H9 (cell line): Measurements from ENCODE around the gene ZNF667. TPM values are rescaled to one million over a fixed set of nuclear protein-coding genes. Genes with fewer than 3 reads are reported as not detected.

Experiments used
- DNase-seq: peaks from one replicate; pipeline ENCODE4 v3.0.0-alpha.2; 2017
- H2AFZ ChIP-seq: one replicate; pipeline ENCODE4 v1.6.1; 2013; ENCODE audit warnings: mild to moderate bottlenecking, low read length, control low read depth, moderate library complexity
- H2AK5ac ChIP-seq: 2 replicates; pipeline ENCODE4 v1.6.1; 2013; ENCODE audit warnings: low read length, control low read depth, mixed read lengths; ENCODE audit not compliant: insufficient read length
- H2BK120ac ChIP-seq: one replicate; pipeline ENCODE4 v1.6.1; 2013; ENCODE audit warnings: low read depth, mild to moderate bottlenecking, low read length, control low read depth, inconsistent platforms; ENCODE audit not compliant: poor library complexity, severe bottlenecking
- H2BK12ac ChIP-seq: 2 replicates; pipeline ENCODE4 v1.6.1; 2013; ENCODE audit warnings: low read length, control low read depth, mixed read lengths, low read depth; ENCODE audit not compliant: insufficient read length
- H2BK15ac ChIP-seq: 2 replicates; pipeline ENCODE4 v1.6.1; 2013; ENCODE audit warnings: low read depth, low read length, control low read depth
- H2BK20ac ChIP-seq: one replicate; pipeline ENCODE4 v1.6.1; 2013; ENCODE audit warnings: low read depth, mild to moderate bottlenecking, low read length, control low read depth, inconsistent platforms; ENCODE audit not compliant: poor library complexity, severe bottlenecking
- H2BK5ac ChIP-seq: 2 replicates; pipeline ENCODE4 v1.6.1; 2013; ENCODE audit warnings: low read length, control low read depth, mixed read lengths; ENCODE audit not compliant: insufficient read length
- H3K14ac ChIP-seq: 2 replicates; pipeline ENCODE4 v1.6.1; 2013; ENCODE audit warnings: low read length, control low read depth; ENCODE audit not compliant: insufficient read depth
- H3K18ac ChIP-seq: 2 replicates; pipeline ENCODE4 v1.6.1; 2013; ENCODE audit warnings: low read depth, mild to moderate bottlenecking, mixed read lengths, low read length, control low read depth; ENCODE audit not compliant: insufficient read length
- H3K23ac ChIP-seq: 2 replicates; pipeline ENCODE4 v1.6.1; 2013; ENCODE audit warnings: low read length, control low read depth, mixed read lengths, low read depth; ENCODE audit not compliant: insufficient read length
- H3K23me2 ChIP-seq: 2 replicates; pipeline ENCODE4 v1.6.1; 2013; ENCODE audit warnings: low read depth, mild to moderate bottlenecking, mixed read lengths, low read length, control low read depth; ENCODE audit not compliant: insufficient read length, poor library complexity, severe bottlenecking
- H3K27ac ChIP-seq: 2 replicates; pipeline ENCODE4 v1.5.1; 2013; ENCODE audit warnings: low read length, control low read depth, mixed read lengths, low read depth; ENCODE audit not compliant: insufficient read length
- H3K27me3 ChIP-seq: 2 replicates; pipeline ENCODE4 v1.6.1; 2013; ENCODE audit warnings: low read length, control low read depth, inconsistent platforms; ENCODE audit not compliant: insufficient read depth
- H3K4ac ChIP-seq: 2 replicates; pipeline ENCODE4 v1.6.1; 2013; ENCODE audit warnings: low read depth, mild to moderate bottlenecking, control low read depth, inconsistent platforms, low read length, moderate library complexity
- H3K4me1 ChIP-seq: 2 replicates; pipeline ENCODE4 v1.6.1; 2013; ENCODE audit warnings: low read length, control low read depth, inconsistent platforms; ENCODE audit not compliant: insufficient read depth
- H3K4me2 ChIP-seq: 2 replicates; pipeline ENCODE4 v1.6.1; 2013; ENCODE audit warnings: low read length, control low read depth, mixed read lengths; ENCODE audit not compliant: insufficient read length, insufficient read depth
- H3K56ac ChIP-seq: 2 replicates; pipeline ENCODE4 v1.6.1; 2013; ENCODE audit warnings: low read depth, mild to moderate bottlenecking, mixed read lengths, low read length, control low read depth; ENCODE audit not compliant: insufficient read length
- H3K79me1 ChIP-seq: 2 replicates; pipeline ENCODE4 v1.6.1; 2013; ENCODE audit warnings: low read depth, mild to moderate bottlenecking, moderate library complexity, low read length, control low read depth, inconsistent platforms; ENCODE audit not compliant: insufficient read depth, poor library complexity, severe bottlenecking
- H3K79me2 ChIP-seq: 2 replicates; pipeline ENCODE4 v1.6.1; 2013; ENCODE audit warnings: low read length, control low read depth, inconsistent platforms; ENCODE audit not compliant: insufficient read depth
- H3K9ac ChIP-seq: 2 replicates; pipeline ENCODE4 v1.6.1; 2013; ENCODE audit warnings: low read length, control low read depth, mixed read lengths; ENCODE audit not compliant: insufficient read length; ENCODE audit errors: extremely low read depth
- H3K9me3 ChIP-seq: one replicate; pipeline ENCODE4 v1.6.1; 2013; ENCODE audit warnings: low read depth, low read length, inconsistent platforms; ENCODE audit not compliant: control insufficient read depth
- H3T11ph ChIP-seq: one replicate; pipeline ENCODE4 v1.6.1; 2013; ENCODE audit warnings: mild to moderate bottlenecking, low read length, control low read depth, inconsistent platforms
- H4K20me1 ChIP-seq: one replicate; pipeline ENCODE4 v1.6.1; 2013; ENCODE audit not compliant: control insufficient read depth, insufficient read length, insufficient read depth
- H4K5ac ChIP-seq: 2 replicates; pipeline ENCODE4 v1.6.1; 2013; ENCODE audit warnings: low read depth, mild to moderate bottlenecking, mixed read lengths, low read length, control low read depth; ENCODE audit not compliant: insufficient read length
- H4K8ac ChIP-seq: replicated peaks from 2 replicates; pipeline ENCODE4 v1.6.1; 2013; ENCODE audit warnings: low read length, control low read depth, mixed read lengths, low read depth; ENCODE audit not compliant: insufficient read length
- H4K91ac ChIP-seq: 2 replicates; pipeline ENCODE4 v1.6.1; 2013; ENCODE audit warnings: low read depth, mild to moderate bottlenecking, moderate library complexity, mixed read lengths, low read length, control low read depth; ENCODE audit not compliant: insufficient read length
- H3K27ac Mint-ChIP-seq, 3 experiments: 2 replicates in 2 of 3; 3 replicates in 1 of 3; pipeline ENCODE4 v1.8.0; 2020 to 2021; ENCODE audit warnings: mixed read lengths in 3 of 3, mild to moderate bottlenecking in 1 of 3, moderate library complexity in 1 of 3
- H3K27me3 Mint-ChIP-seq: 2 replicates; pipeline ENCODE4 v1.8.0; 2021; ENCODE audit warnings: low read depth, mild to moderate bottlenecking, moderate library complexity, mixed read lengths
- H3K36me3 Mint-ChIP-seq, 3 experiments: 2 replicates in 2 of 3; 3 replicates in 1 of 3; pipeline ENCODE4 v1.8.0; 2020 to 2021; ENCODE audit warnings: low read depth in 3 of 3, mixed read lengths in 3 of 3; ENCODE audit not compliant: insufficient read depth in 1 of 3
- H3K4me1 Mint-ChIP-seq, 2 experiments: 2 replicates each; pipeline ENCODE4 v1.8.0; 2020; ENCODE audit warnings: mixed read lengths in 2 of 2
- H3K4me3 Mint-ChIP-seq, 2 experiments: 2 replicates in 1 of 2; 3 replicates in 1 of 2; pipeline ENCODE4 v1.8.0; 2020 to 2021; ENCODE audit warnings: mild to moderate bottlenecking in 2 of 2, mixed read lengths in 2 of 2, moderate library complexity in 1 of 2
- H3K9me3 Mint-ChIP-seq, 2 experiments: 2 replicates in 1 of 2; 3 replicates in 1 of 2; pipeline ENCODE4 v1.8.0; 2020; ENCODE audit warnings: mild to moderate bottlenecking in 2 of 2, mixed read lengths in 2 of 2, moderate library complexity in 1 of 2
- WGBS: extraction: QIAGEN DNeasy Blood & Tissue Kit; methylation state at CpG from one replicate; pipeline ENCODE4 v1.1.7; 2013; ENCODE audit warnings: missing lambda C conversion rate, low lambda C conversion rate, mixed read lengths; ENCODE audit not compliant: insufficient read length; ENCODE audit errors: extremely low coverage; 5-methylcytosine and 5-hydroxymethylcytosine counted together
- total RNA-seq: library from RNA; stranded (reverse); gene quantifications from 2 replicates; pipeline ENCODE4 v1.2.1, GENCODE V29; 2021
- TF ChIP-seq, protein P1 (sequence below): fragments of 200-600 bp; sonication (generic); conservative IDR thresholded peaks from 3 replicates; pipeline ENCODE4 v1.8.0; 2021; ENCODE audit warnings: antibody characterized with exemption, mild to moderate bottlenecking

ZNF667 gene
- total RNA-seq, 1 experiment from 2014 or later: not detected

DNA sequence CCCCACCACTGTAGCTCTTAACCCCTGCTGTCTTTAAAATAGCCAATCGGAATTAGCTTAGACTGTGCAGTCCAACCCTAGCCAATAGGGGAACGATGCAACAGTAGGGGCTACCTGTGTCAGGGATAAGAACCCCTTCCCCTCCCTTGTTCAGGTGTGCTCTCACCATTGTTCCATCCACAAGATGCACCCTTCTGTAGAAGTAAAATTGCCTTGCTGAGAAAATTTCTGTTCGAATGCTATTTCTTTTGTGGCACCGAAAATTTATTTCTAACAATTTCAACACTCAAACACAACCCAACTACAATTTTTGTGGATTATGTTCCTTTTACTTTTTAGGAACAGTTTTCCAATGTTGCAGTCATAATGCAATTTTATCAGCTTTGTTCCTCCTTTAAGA, 76.7 kb downstream of the ZNF667 start:
- H4K5ac ChIP-seq: no peak overlapping the region
- DNase-seq: no peak
- peaks cover 3% of the 10 kb centered on the region for H3K9me3 ChIP-seq
- H3K23ac ChIP-seq: no peak overlapping the region
- no peak overlapping the region for H3K56ac ChIP-seq
- H3K79me1 ChIP-seq: no peaks in the 10 kb centered on the region
- no CpG with 5 or more reads among the region's 4 CpGs for WGBS
- no peaks in the 10 kb centered on the region for H4K20me1 ChIP-seq
- H3K9me3 Mint-ChIP-seq: peaks cover 50 to 76% of the 10 kb centered on the region in 2 experiments
- H2BK12ac ChIP-seq: no peak overlapping the region
- peaks cover 57 to 62% (median 58%) of the 10 kb centered on the region in 3 experiments for H3K36me3 Mint-ChIP-seq
- H3K27me3 Mint-ChIP-seq: peaks cover 5% of the 10 kb centered on the region
- TF ChIP-seq, protein P1, sequence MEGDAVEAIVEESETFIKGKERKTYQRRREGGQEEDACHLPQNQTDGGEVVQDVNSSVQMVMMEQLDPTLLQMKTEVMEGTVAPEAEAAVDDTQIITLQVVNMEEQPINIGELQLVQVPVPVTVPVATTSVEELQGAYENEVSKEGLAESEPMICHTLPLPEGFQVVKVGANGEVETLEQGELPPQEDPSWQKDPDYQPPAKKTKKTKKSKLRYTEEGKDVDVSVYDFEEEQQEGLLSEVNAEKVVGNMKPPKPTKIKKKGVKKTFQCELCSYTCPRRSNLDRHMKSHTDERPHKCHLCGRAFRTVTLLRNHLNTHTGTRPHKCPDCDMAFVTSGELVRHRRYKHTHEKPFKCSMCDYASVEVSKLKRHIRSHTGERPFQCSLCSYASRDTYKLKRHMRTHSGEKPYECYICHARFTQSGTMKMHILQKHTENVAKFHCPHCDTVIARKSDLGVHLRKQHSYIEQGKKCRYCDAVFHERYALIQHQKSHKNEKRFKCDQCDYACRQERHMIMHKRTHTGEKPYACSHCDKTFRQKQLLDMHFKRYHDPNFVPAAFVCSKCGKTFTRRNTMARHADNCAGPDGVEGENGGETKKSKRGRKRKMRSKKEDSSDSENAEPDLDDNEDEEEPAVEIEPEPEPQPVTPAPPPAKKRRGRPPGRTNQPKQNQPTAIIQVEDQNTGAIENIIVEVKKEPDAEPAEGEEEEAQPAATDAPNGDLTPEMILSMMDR: no peak
- H3K14ac ChIP-seq: no peak overlapping the region
- no peak overlapping the region for H4K8ac ChIP-seq
- no peak overlapping the region for H3K4me3 Mint-ChIP-seq
- no peak overlapping the region for H2AK5ac ChIP-seq
- H3K4ac ChIP-seq: no peak overlapping the region
- no peak overlapping the region for H3K18ac ChIP-seq
- peaks cover 6% of the 10 kb centered on the region for H3K23me2 ChIP-seq
- H2BK20ac ChIP-seq: no peak overlapping the region
- peaks cover 11 to 14% of the 10 kb centered on the region in 2 experiments for H3K4me1 Mint-ChIP-seq
- no peak overlapping the region for H3K27ac ChIP-seq
- no peak overlapping the region for H3K4me2 ChIP-seq
- no peaks in the 10 kb centered on the region for H3K27me3 ChIP-seq
- peaks cover 6% of the 10 kb centered on the region; the same call in 1 of the 2 replicates for H3K4me1 ChIP-seq
- H3K27ac Mint-ChIP-seq: no peak overlapping the region
- no peak overlapping the region for H4K91ac ChIP-seq
- H3K9ac ChIP-seq: no peak overlapping the region
- H2BK120ac ChIP-seq: no peak overlapping the region
- no peaks in the 10 kb centered on the region; the same call in 1 of the 2 replicates for H3K79me2 ChIP-seq
- H2BK5ac ChIP-seq: no peak overlapping the region
- no peak overlapping the region for H2BK15ac ChIP-seq
- no peak overlapping the region for H3T11ph ChIP-seq
- no peak overlapping the region for H2AFZ ChIP-seq
